Measurements from ENCODE around the gene DCAF17.
A peak's percentile ranks its signal among the peaks of the same experiment; 100 is the strongest.
"Not testable (repeated sequence)": the region's sequence is repeated elsewhere in the genome, so short reads cannot be mapped to it uniquely, and the experiment has no call there.

DCAF17 gene

DNA sequence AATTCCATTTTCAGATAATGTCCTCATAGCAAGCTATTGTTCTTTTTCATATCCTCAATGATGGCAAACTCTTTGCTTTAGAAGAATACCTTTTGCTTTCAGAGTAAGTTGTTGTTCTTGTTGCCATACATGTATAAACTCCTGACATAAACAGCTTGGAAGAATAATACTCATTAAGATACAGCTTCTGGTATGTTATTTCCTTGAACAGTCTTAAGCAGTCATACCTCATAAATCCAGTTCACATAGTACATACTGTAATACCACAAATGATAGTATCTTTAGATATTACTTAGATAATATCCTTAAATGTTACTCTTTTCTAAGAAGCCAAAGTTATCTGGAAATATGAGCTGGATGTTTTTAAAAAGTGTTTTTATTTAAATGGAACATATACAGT is 23.4 kb upstream of the DCAF17 start:
- no peak for DNase-seq

DNA sequence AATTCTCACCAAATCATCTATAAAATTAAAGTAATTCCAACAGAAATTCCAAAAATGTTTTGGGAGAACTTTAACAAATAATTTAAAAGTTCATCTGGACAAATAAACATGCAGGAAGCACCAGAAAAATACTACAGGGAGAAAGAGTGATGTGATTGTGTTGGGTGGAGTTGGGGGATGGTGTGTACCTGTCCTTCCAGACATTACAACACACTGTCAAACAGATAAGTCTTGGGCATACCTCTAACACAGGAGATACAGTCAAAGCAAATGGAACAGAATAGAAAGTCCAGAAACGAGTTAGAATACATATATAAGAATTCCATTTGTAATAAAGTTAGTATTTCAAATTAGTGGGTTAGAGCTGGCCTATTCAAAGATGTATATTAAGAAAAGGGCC is 22.8 kb upstream of the DCAF17 start:
- no peak for DNase-seq

DNA sequence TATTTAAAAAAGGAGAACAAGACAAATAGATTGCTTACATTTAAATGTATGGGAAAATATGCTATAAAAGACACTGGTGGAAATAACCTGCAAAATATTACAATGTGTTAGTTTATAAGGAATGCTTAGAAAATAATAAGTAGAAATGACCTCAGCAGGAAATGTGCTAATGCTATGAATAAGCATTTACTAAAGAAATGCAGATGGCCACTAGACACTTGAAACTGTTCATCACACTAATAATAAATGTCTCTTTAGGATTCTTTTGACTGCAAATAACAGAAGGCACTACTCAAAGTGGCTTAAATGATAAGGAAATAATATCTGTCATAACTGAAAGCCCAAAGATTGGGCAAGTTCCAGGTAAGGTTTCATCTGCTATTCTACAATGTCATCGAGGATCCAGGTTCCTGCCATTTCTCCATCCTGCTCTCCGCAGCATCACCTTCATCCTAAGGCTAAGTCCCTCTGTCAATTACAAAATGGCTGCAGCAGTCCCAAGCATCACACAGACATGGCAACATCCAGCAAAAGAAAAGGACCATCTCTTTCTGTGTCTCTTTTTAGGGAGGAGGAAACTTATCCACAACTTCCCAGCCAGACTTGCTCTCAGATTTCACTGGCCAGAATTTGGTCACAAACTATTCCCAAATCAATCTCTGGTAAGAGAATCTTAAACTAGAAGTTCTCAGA is 22.1 kb upstream of the DCAF17 start:
- DNase-seq: no peak

DNA sequence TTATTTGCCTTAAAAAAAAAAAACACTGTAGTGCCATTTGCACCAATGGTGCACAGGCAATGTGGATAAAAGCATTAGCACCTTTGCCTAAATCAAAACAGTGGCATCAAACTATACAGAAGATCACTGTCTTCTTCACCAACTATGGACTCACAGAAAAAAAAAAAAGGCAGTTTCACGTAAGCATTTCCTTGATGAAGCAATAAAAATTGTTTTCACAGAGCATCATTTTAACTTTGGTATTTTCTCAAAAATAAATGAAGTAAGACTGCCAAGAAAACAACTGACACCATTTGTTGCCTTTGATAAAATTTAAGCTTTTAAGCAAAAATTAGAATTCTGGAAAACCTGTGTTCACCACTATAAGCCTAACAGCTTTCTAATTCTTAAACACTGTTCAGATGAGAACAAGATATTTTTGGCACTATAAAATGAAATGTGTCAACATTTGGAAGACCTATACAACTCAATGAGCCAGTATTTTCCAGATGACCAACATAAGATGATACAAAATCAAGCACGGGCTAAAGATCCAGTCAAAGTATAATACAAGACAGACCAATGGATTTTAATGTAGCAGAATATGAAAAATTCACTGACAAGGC is 21.4 kb upstream of the DCAF17 start:
- DNase-seq: no peak

DNA sequence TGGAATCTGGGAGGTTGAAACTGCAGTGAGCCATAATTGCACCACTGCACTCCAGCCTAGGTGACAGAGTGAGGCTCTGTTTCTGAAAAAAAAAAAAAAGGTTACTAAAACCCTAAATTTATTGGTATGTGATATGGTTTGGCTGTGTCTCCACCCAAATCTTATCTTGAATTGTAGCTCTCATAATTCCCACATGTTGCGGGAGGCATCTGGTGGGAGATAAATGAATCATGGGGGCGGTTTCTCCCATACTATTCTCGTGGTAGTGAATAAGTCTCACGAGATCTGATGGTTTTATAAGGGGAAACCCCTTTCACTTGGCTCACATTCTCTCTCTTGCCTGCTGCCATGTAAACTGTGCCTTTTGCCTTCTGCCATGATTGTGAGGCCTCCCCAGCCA is 19.4 kb upstream of the DCAF17 start:
- DNase-seq: not testable (repeated sequence)

DNA sequence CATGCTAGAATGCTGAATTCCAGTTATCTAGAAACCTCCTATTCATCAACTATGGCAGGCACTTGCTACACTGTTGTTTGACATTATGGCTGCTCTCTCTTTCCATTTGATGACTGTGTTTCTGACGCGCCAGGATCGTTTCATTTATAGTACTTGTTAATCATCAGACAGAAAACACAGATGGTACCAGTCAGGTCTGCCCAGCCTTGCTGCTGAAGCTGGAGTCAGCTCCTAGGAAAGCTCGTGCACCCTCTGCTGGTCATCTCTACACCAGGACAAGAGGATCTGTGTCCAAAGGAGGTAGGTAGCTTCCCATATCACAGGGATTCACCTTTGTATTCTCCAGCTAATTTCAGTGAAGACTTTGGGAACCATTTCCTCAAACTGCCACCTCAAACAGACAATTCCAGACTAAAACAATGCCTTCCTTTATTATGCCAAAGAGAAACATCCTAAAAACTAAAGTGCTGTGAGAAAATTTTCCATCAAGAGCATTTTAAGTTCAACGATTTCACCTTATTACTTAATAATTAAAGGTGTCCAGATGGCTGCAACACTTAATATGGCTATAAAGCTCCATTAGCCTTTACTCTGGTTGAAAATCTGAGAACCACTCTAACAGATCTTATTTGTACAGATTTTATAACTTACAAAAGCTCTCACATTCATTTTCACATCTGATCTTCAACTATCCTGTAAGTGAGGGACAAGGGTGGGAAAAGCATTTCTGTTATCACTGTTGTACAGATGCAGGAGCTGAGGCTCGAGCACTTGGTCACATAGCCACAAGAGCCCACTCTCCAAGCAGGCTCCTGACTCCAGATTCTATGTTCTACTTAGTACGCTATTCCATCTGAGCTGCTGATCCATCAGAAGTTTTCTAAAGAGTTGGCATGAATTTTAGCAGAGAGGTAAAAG is 17.8 kb upstream of the DCAF17 start:
- peak; percentile 51 to 82 (median 64) for DNase-seq

DNA sequence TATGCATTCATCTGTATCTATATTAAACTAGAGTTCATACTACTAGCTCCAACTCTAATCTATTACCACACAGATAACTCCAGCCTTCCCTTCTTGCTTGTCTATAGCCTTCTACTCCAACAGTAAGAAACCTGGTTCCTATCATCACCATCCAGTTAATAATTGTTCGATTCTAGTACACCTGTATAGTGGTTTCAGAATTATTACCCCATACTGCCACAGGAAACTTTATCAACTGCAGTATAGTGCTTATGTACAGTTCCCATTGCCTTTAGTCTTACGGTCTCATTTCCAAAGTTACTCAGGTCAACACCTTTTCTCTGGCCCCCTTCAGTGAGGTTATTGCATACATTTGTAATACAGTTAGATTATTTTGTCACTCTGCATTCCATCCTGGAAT is 14.7 kb upstream of the DCAF17 start:
- no peak for DNase-seq

DNA sequence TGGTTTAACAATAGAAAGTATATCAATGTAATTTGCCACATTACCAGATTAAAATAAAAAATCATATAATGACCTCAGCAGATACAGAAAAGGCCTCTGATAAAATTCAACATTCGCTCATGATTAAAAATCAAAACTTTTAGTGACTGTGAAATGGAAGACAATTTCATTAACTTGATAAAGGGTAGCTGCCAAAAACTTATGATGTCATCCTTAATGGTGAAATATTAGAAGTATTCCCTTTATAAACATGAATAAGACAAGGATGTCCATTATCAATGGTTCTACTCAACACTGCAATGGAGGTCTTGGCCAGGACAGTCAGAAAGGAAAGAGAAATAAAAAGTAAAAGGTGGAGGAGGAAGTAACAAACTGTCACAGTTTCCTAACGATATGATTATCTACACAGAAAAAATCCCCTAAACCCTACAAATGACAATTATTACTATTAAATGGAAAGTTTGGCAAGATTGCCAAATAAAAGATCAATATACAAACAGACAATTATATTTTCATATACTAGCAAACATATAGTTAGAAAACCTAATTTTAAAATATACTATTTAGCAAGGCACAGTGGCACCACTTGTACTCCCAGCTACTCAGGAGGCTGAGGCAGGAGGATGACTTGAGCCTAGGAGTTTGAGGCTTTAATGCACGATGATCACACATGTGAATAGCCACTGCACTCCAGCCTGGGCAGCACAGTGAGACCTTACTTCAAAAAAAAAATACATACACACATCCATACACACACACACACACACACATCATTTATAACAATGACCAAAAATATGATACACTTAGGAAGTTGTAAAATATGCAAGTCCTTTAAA is 13.1 kb upstream of the DCAF17 start:
- peak in 1 of 5 donors; percentile 45 for DNase-seq

DNA sequence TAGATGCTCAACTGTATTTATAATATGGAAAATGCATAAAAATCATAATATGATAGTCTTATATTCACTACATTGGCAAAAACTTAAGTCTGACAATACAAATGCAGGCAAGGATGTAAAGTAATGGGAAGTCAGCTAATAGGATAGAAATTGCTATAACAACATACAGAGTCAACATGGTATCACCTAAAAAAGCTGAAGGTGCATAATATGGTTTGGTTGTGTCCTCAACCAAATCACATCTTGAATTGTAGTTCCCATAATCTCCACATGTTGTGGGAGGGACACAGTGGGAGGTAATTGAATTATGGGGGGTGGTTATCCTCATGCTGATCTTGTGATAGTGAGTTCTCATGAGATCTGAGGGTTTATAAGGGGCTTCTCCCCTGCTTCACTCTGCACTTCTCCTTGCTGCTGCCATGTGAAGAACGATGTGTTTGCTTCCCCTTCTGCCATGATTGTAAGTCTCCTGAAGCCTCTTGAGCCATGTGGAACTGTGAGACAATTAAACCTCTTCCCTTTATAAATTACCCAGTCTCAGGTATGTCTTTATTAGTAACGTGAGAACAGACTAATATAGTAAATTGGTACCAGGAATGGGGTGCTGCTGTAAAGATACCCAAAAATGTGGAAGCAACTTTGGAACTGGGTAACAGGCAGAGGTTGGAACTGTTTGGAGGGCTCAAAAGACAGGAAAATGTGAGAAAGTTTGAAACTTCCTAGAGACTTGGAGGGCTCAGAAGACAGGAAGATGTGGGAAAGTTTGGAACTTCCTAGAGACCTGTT is 11.1 kb upstream of the DCAF17 start:
- not testable (repeated sequence) for DNase-seq

DNA sequence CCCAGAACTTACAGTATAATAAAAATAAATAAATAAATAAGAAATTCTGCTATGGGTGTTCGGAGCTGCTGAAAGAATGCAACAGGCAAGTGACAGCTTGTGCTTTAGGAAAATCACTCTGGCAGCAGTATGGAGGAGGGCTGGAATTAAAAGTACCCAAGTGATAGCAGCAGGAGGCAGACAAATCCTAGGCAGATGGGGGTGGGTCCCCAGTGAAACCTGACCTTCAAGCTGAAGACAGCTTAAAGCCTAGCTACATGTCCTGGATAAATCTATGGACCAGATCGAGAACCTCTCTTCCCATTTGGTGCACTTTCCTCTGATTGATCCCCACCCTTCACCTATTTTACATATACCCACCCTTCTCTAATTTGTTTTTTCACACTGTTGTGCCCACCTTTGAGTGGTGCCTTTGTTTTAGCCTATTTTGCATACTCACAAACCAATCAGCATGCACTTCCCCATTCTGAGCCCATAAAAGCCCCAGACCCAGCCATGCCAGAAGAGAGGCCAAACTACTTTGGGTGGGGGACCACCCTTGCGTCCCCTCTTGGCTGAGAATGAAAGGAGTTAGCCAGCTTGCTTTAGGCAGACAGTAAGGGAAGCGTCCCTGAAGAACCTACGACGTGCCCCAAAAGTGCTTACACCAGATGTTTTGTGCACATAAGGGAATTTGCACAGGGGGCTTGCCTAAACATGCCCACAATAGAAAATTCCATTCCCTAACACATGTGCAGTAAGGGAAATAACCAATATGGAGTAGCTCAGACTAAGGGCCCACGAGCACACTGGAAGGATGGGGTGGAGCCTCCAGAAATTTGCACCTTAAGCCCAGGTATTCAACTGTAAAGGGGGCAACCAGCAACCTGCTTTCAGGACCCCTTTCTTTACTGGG is 3.3 kb upstream of the DCAF17 start:
- no peak for DNase-seq

DNA sequence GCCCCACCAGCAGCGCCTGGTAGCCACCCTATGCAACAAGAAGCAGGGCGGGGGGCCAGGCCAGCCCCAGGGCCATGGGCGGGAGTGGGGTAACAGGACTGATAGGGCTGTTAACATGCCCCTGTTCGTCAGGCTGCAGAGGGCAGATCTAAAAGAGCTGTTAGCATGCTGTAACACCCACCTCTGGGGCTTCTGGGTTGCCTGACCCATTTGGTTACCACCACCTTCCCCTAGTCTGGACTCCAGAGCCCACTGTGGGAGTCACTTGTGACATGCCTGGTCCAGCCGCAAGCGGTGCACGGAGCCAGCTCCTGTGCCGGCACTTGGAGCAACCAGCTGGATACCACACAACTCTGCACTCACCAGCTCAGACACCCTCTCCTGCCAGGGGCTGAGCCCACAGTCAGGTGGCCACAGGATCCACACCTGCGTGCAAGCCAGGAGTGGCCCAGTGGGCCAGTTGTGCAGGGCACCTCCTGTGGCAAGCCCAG is 2.3 kb upstream of the DCAF17 start:
- no peak for DNase-seq

DNA sequence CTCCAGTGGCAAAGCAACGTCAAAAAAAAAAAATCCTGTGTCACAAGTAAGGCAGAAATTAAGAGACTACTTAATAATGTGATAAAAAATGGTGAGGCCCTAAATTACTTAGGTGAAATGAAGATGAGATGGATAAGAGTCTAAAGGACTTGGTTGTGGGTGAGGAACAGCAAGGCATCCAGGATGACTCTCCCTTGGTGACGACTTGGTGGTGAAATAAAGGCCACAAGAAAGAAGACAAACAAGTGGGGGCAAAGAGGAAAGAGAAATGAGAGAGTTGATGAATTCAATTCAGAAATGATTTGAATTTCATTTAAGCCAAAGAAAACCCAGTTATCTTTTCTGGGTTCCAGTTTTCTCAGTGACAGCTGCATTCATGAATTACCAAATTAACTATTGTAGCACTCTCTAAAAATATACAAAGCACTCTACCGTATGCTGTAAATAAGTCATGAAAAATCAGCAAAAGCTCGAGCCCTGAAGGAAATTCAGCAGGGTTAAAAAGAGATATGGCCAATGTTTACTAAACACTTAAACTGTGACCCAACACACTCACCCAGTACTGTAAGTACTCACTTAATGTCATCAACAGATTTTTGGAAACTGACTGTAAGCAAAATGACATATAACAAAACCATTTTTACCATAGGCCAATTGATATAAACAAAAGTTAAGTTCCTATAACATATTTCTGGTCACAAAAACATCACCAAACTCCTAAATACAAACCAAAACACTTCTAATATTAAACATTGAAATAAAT is 1.6 kb upstream of the DCAF17 start:
- no peak for DNase-seq

DNA sequence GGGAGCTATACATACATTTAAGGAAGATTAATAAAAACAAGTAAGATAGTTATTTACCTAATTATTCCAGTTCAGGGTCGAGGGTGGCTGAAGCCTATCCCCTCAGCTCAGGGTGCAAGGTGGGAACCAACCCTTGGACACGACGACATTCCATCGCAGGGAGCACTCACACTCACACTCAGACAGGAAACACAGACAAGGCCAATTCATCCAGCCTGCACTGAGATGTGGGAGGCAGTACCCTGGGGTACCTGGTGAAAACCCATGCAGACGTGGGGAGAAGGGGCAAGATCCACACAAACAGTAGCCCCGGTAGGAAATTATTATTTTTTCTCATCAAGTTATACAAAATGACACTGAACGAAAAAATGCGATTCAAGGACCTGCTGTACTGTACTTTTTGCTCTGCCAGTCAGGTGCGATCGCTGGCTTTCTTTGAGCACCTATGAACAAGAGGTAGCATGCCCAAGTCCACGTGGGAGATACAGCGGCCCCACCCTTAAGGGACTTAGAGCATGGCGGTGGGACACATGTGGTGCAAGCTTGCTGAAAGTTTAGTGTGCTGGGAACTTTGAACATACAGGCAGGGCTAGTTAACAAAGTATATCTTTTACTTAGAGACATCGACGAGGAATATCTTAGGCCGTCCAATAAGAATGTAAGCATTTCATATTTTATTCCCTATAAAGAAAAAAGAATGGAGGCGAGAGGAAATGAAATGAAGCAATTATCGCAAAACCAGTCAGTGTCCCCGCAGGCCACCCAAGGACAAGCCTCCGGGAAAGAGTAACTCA is 860 bp upstream of the DCAF17 start:
- DNase-seq: peak in 2 of 5 donors; percentile 23 to 47

DNA sequence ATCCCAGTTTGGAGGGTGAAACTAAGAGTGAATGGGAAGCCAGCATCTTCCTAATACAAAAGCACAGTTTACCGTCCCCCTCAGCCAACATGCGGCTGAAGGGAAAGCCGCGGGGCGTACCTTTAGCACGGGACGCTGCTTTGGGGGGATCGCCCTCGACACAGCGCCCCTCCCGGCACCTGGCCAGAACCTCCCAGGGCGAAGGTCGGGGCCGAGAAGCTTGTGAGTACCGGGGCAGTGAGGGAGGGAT is 338 bp upstream of the DCAF17 start, which contains the start of gene METTL8:
METTL8 (minus strand) TSS at position 228 of the 250 bp plus-strand sequence. CDS start 41,805 bp downstream, outside the sequence.
- no peak for DNase-seq

DNA sequence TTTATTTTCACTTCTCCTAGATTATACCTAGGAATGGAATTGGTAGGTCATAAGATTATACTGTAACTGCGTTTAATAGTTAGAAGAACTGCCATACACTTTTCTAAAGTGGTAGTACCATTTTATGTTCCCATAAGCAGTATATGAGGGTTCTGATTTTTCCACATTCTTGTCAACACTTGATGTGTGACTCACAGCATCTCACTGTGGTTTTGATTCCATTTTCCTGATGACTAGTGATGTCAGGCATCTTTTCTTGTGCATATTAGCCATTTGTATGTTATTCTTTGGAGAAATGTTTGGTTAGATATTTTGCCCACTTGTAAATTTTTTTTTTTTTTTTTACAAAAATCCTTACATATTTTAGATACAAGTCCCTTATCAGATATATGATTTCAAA is 2.3 kb downstream of the DCAF17 start:
- no peak for DNase-seq

DNA sequence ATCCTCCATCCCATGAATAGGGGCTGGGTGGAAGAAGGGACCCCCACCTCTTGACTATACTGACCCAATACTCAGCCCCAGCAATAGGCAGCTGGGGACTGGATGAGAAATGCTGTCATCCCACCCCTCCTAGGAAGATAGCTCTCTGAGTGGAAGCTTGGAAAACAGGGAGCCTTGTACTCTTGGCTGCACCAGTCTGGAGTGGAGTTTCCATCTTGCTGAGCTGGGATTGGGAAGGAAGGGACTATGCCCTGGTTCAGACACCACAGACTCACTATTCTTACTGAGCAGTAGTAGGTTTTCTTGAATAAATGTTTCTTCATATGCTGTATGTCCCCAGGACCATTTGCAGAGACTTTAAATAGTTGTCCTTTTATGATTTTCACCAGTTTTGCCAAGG is 7.4 kb downstream of the DCAF17 start:
- no peak for DNase-seq

DNA sequence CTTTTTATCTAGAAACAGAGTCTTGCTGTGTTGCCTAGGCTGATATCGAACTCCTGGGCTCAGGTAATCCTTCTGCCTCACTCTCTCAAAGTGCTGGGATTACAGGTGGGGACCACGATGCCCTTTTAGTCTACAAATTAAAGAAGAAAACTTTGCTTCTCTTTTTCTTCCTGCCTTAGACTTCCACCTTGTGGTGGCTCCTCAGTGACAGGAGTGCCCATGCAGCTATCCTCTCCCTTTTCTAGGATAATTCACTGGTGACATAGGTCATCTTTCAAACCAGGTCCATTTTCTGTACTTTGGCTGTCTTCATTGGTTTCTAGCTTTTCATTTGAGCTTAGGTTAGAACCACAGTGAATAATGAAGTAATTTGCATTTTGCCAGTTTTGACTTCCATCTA is 13.6 kb downstream of the DCAF17 start:
- no peak for DNase-seq

DNA sequence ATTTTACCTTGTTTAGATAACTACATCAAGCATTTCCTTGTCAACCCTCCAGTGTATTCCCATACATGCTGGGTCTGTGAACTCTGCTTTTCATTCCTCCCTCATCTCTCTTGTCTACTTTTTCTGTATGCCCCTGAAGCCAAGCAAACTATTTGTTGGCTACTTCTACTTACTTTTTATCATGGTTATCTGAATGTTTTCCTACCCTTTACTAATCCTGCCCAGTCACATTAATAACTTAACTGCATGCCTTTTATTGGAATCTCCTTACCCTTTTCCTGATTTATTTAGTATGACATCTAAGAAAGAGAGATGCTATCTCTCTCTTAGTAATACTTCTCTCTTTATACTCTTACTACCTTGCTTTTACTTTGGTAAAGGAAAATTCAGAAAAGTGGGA is 17.0 kb downstream of the DCAF17 start:
- no peak for DNase-seq

DNA sequence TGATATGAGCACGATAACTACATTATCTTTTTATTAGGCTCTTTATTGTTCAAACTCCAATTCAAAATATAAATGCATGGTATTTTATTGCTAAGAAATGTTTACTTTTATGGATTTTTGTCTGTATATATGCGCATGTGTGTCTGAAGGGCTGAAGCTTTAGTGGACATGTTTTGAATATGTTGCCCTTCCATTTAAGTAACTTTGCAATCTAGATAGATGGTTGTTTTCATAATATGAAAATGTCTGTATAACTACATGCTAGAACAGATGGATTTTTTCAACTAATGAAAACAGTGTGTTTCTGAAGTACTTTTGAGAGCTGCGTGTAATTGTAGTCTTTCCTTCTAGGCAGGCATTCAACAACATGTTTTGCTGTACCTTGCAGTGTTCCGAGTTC is 18.7 kb downstream of the DCAF17 start:
- no peak for DNase-seq

All from T-helper 1 cell (primary cell).